GM19193 (cell line): ENCODE data around the gene MYOF.

ENCODE experiments used
- POLR2A ChIP-seq: IDR thresholded peaks from 4 replicates; pipeline ENCODE4 v1.6.1; 2011; ENCODE audit not compliant: insufficient read depth, insufficient read length; ENCODE audit errors: extremely low read depth

MYOF gene

GRCh38 chr10:93447019-93447418 lies 35.1 kb downstream of the MYOF start:
- no peak for TF ChIP-seq POLR2A

- TF ChIP-seq POLR2A: no peak
These were observed 36.0 kb downstream of the MYOF start for GRCh38 chr10:93445978-93446720.

GRCh38 chr10:93445097-93445960 lies 36.8 kb downstream of the MYOF start:
- no peak for TF ChIP-seq POLR2A

GRCh38 chr10:93443481-93443880 lies 38.7 kb downstream of the MYOF start:
- no peak for TF ChIP-seq POLR2A

GRCh38 chr10:93440591-93441091 lies 41.5 kb downstream of the MYOF start:
- no peak for TF ChIP-seq POLR2A

- TF ChIP-seq POLR2A: no peak
These were observed 43.4 kb downstream of the MYOF start for GRCh38 chr10:93438613-93439253.

- TF ChIP-seq POLR2A: no peak
These were observed 44.1 kb downstream of the MYOF start for GRCh38 chr10:93437946-93438612.

- no peak for TF ChIP-seq POLR2A
These were observed 44.8 kb downstream of the MYOF start for GRCh38 chr10:93437086-93437945.

GRCh38 chr10:93436591-93437085 lies 45.5 kb downstream of the MYOF start:
- TF ChIP-seq POLR2A: no peak

GRCh38 chr10:93435621-93436397 lies 46.3 kb downstream of the MYOF start:
- TF ChIP-seq POLR2A: no peak

GRCh38 chr10:93434991-93435491 lies 47.1 kb downstream of the MYOF start:
- no peak for TF ChIP-seq POLR2A

- no peak for TF ChIP-seq POLR2A
These were observed 50.8 kb downstream of the MYOF start for GRCh38 chr10:93431361-93431760.

GRCh38 chr10:93425861-93426260 lies 56.3 kb downstream of the MYOF start:
- TF ChIP-seq POLR2A: no peak
